GM19463 (cell line): ENCODE data around the gene UBXN6.

Experiments
- ATAC-seq: cut with Tn5 transposase; IDR thresholded peaks from one replicate; pipeline ENCODE4 v1.9.1; 2021; ENCODE audit warnings: mild to moderate bottlenecking, moderate library complexity; ENCODE audit not compliant: unreplicated experiment

UBXN6 gene

GRCh38 chr19:4443188-4443587 lies 14.4 kb downstream of the UBXN6 start:
- ATAC-seq, result no peak

- no peak for ATAC-seq
Observed at GRCh38 chr19:4442819-4443146, 14.8 kb downstream of the UBXN6 start.

GRCh38 chr19:4441994-4442818 lies 15.4 kb downstream of the UBXN6 start:
- no peak for ATAC-seq

GRCh38 chr19:4439243-4439642 lies 18.4 kb downstream of the UBXN6 start:
- no peak for ATAC-seq

- ATAC-seq, result no peak
Observed at GRCh38 chr19:4437103-4437502, 20.5 kb downstream of the UBXN6 start.

- ATAC-seq, result no peak
Observed at GRCh38 chr19:4436231-4436630, 21.4 kb downstream of the UBXN6 start.

GRCh38 chr19:4434391-4434790 lies 23.2 kb downstream of the UBXN6 start:
- ATAC-seq, result no peak

- no peak for ATAC-seq
Observed at GRCh38 chr19:4432918-4433506, 24.6 kb downstream of the UBXN6 start.

- no peak for ATAC-seq
Observed at GRCh38 chr19:4431808-4432674, 25.6 kb downstream of the UBXN6 start.

GRCh38 chr19:4431296-4431695 lies 26.3 kb downstream of the UBXN6 start:
- ATAC-seq, result no peak

- no peak for ATAC-seq
Observed at GRCh38 chr19:4430760-4431159, 26.8 kb downstream of the UBXN6 start.

- no peak for ATAC-seq
Observed at GRCh38 chr19:4429771-4430171, 27.8 kb downstream of the UBXN6 start.

- ATAC-seq, result no peak
Observed at GRCh38 chr19:4429256-4429655, 28.3 kb downstream of the UBXN6 start.

GRCh38 chr19:4428326-4428975 lies 29.1 kb downstream of the UBXN6 start:
- ATAC-seq, result no peak

- no peak for ATAC-seq
Observed at GRCh38 chr19:4425537-4425936, 32.1 kb downstream of the UBXN6 start.

- ATAC-seq, result no peak
Observed at GRCh38 chr19:4423416-4424126, 34.0 kb downstream of the UBXN6 start.

GRCh38 chr19:4416268-4416667 lies 41.3 kb downstream of the UBXN6 start:
- no peak for ATAC-seq

GRCh38 chr19:4415352-4415751 lies 42.2 kb downstream of the UBXN6 start:
- ATAC-seq, result no peak

GRCh38 chr19:4414800-4415321 lies 42.7 kb downstream of the UBXN6 start:
- ATAC-seq, result no peak

GRCh38 chr19:4414144-4414799 lies 43.3 kb downstream of the UBXN6 start:
- no peak for ATAC-seq
